ENCODE results near the gene SLC6A19. TPM values are rescaled to one million over a fixed set of nuclear protein-coding genes. Genes with fewer than 3 reads are reported as not detected.

Gene SLC6A19
- total and polyA plus RNA-seq, 2 donors (not counting 1 experiment from before 2014, with no cell fraction given): not detected

DNA sequence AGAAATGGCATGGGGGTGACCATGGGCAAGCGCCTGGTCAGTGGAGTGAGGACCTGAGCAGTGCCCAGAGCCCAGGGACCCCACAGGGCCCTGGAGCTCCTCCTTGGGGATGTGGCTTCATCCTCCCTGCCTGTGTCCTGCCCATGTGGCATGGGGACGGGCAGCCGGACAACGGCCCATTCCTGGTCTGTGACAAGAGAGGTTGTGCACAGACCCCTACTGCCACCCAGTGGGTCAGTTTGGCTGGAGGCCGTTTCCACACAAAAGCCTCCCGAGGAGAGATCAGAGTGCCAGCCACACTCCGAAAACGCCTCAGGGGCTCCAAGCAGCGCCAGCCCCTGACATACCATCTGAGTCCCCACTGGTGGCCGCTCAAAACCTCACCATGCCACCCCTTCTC, 43.6 kb downstream of the SLC6A19 start:
- ATAC-seq (ENCODE audit: low read depth) (no peak), DNase-seq (no peak)
- Histone ChIP-seq H3K4me3 (ENCODE audit: control extremely low read depth in 1 of 5, extremely low read depth in 1 of 5, insufficient read depth in 1 of 5, low read depth in 2 of 5, low read length in 4 of 5) (no peak overlapping the region), H3K9ac (ENCODE audit: low read length) (no peak overlapping the region), H3K79me2 (ENCODE audit: control insufficient read depth, insufficient read depth, low read length) (no peaks in the 10 kb centered on the region), H3K9me3 (ENCODE audit: control extremely low read depth in 1 of 3, control insufficient read depth in 2 of 3, insufficient read depth in 1 of 3, low read length in 2 of 3) (no peaks in the 10 kb centered on the region), H4K20me1 (ENCODE audit: control insufficient read depth, insufficient read depth, low read length, poor library complexity, severe bottlenecking) (no peaks in the 10 kb centered on the region), H3K4me1 (ENCODE audit: control insufficient read depth in 2 of 2, insufficient read depth in 2 of 2, low read length in 2 of 2) (no peaks in the 10 kb centered on the region), H3K27ac (ENCODE audit: low read length in 2 of 2) (no peak overlapping the region), H2AFZ (ENCODE audit: insufficient read depth, low read depth, low read length, poor library complexity, severe bottlenecking) (no peak overlapping the region), H3K36me3 (replicated peaks in 1 of 2; ENCODE audit: control extremely low read depth in 1 of 2, control insufficient read depth in 1 of 2, extremely low read depth in 1 of 2, insufficient read depth in 2 of 2, low read length in 1 of 2) (no peaks in the 10 kb centered on the region), H3K27me3 (replicated peaks in 1 of 4; ENCODE audit: control extremely low read depth in 1 of 4, control insufficient read depth in 3 of 4, insufficient read depth in 4 of 4, low read length in 3 of 4) (peaks cover 0 to 20% (median 3%) of the 10 kb centered on the region in 4 experiments), H3K4me2 (replicated peaks; ENCODE audit: low read depth, low read length, poor library complexity, severe bottlenecking) (no peak overlapping the region)
- Mint-ChIP-seq H3K9me3 (ENCODE audit: insufficient read depth) (no peaks in the 10 kb centered on the region), H3K27ac (no peak overlapping the region), H3K4me1 (no peaks in the 10 kb centered on the region), H3K4me3 (no peak overlapping the region), H3K27me3 (peaks cover 4% of the 10 kb centered on the region)
- intact Hi-C loops (cut with micrococcal nuclease): no loop called here
- 59% methylated on average over 10 of the region's 10 CpGs for WGBS (ENCODE audit: insufficient coverage)
- no peak for TF ChIP-seq EZH2 (IDR thresholded peaks at IDR 0.05; ENCODE audit: borderline replicate concordance, insufficient read depth, low read depth, low read length, poor library complexity, severe bottlenecking)
- TF ChIP-seq, protein P1, sequence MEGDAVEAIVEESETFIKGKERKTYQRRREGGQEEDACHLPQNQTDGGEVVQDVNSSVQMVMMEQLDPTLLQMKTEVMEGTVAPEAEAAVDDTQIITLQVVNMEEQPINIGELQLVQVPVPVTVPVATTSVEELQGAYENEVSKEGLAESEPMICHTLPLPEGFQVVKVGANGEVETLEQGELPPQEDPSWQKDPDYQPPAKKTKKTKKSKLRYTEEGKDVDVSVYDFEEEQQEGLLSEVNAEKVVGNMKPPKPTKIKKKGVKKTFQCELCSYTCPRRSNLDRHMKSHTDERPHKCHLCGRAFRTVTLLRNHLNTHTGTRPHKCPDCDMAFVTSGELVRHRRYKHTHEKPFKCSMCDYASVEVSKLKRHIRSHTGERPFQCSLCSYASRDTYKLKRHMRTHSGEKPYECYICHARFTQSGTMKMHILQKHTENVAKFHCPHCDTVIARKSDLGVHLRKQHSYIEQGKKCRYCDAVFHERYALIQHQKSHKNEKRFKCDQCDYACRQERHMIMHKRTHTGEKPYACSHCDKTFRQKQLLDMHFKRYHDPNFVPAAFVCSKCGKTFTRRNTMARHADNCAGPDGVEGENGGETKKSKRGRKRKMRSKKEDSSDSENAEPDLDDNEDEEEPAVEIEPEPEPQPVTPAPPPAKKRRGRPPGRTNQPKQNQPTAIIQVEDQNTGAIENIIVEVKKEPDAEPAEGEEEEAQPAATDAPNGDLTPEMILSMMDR (IDR thresholded peaks at IDR 0.05): no peak
- ChIA-PET POLR2A (no interaction called here), CTCF (no interaction called here)

GRCh38 chr5:1245905-1246576, 44.6 kb downstream of the SLC6A19 start:
- H4K20me1 ChIP-seq (ENCODE audit: control insufficient read depth, insufficient read depth, low read length, poor library complexity, severe bottlenecking): no peaks in the 10 kb centered on the region
- DNase-seq (no peak), ATAC-seq (ENCODE audit: low read depth) (no peak)
- intact Hi-C loops (cut with micrococcal nuclease): no loop called here
- H3K9ac ChIP-seq (ENCODE audit: low read length): no peak overlapping the region
- no peak overlapping the region for H3K4me2 ChIP-seq (replicated peaks; ENCODE audit: low read depth, low read length, poor library complexity, severe bottlenecking)
- H3K9me3 Mint-ChIP-seq (ENCODE audit: insufficient read depth): no peaks in the 10 kb centered on the region
- no peak overlapping the region for H3K4me3 ChIP-seq (ENCODE audit: control extremely low read depth in 1 of 5, extremely low read depth in 1 of 5, insufficient read depth in 1 of 5, low read depth in 2 of 5, low read length in 4 of 5)
- no peaks in the 10 kb centered on the region for H3K4me1 ChIP-seq (ENCODE audit: control insufficient read depth in 2 of 2, insufficient read depth in 2 of 2, low read length in 2 of 2)
- WGBS (ENCODE audit: insufficient coverage): 21% methylated on average over 58 of the region's 58 CpGs
- no peak overlapping the region for H3K27ac ChIP-seq (ENCODE audit: low read length in 2 of 2)
- no peak overlapping the region for H3K4me3 Mint-ChIP-seq
- no peak overlapping the region for H3K27ac Mint-ChIP-seq
- ChIA-PET POLR2A (no interaction called here), CTCF (no interaction called here)
- no peak for TF ChIP-seq EZH2 (IDR thresholded peaks at IDR 0.05; ENCODE audit: borderline replicate concordance, insufficient read depth, low read depth, low read length, poor library complexity, severe bottlenecking)
- TF ChIP-seq, protein P1 (IDR thresholded peaks at IDR 0.05): no peak
- H2AFZ ChIP-seq (ENCODE audit: insufficient read depth, low read depth, low read length, poor library complexity, severe bottlenecking): no peak overlapping the region
- no peaks in the 10 kb centered on the region for H3K79me2 ChIP-seq (ENCODE audit: control insufficient read depth, insufficient read depth, low read length)
- peaks cover 4% of the 10 kb centered on the region for H3K27me3 Mint-ChIP-seq
- no peaks in the 10 kb centered on the region for H3K9me3 ChIP-seq (ENCODE audit: control extremely low read depth in 1 of 3, control insufficient read depth in 2 of 3, insufficient read depth in 1 of 3, low read length in 2 of 3)
- H3K36me3 ChIP-seq (replicated peaks in 1 of 2; ENCODE audit: control extremely low read depth in 1 of 2, control insufficient read depth in 1 of 2, extremely low read depth in 1 of 2, insufficient read depth in 2 of 2, low read length in 1 of 2): no peaks in the 10 kb centered on the region
- no peaks in the 10 kb centered on the region for H3K4me1 Mint-ChIP-seq
- peaks cover 0 to 20% (median 3%) of the 10 kb centered on the region in 4 experiments for H3K27me3 ChIP-seq (replicated peaks in 1 of 4; ENCODE audit: control extremely low read depth in 1 of 4, control insufficient read depth in 3 of 4, insufficient read depth in 4 of 4, low read length in 3 of 4)

All from B cell (primary cell).